GM23248 (cell line): ENCODE measurements around the gene RBKS.
"Not testable (repeated sequence)": the region's sequence is repeated elsewhere in the genome, so short reads cannot be mapped to it uniquely, and the experiment has no call there.

Experiments used
- EZH2 ChIP-seq: fragments of 200-600 bp; sonication (generic); IDR thresholded peaks from 2 replicates; pipeline ENCODE4 v1.6.1; 2018; ENCODE audit warnings: antibody characterized with exemption, mild to moderate bottlenecking; ENCODE audit not compliant: insufficient read depth, poor library complexity, severe bottlenecking
- EZH2phosphoT487 ChIP-seq: fragments of 200-600 bp; sonication (generic); IDR thresholded peaks from 2 replicates; pipeline ENCODE4 v1.6.1; 2018; ENCODE audit warnings: antibody characterized with exemption, moderate library complexity, mild to moderate bottlenecking, low read depth; ENCODE audit not compliant: insufficient read depth

GRCh38 chr2:27881815-27882583 is 8.2 kb downstream of the RBKS start:
- not testable (repeated sequence) for TF ChIP-seq EZH2, EZH2phosphoT487
